Endothelial cell of umbilical vein (primary cell): ENCODE results near the gene HNRNPDL. TPM values are rescaled to one million over a fixed set of nuclear protein-coding genes. Genes with fewer than 3 reads are reported as not detected.

Source experiments
- BruUV-seq: library from RNA; stranded (reverse); fragments of 400-500 nt; replicated peaks from 2 replicates; lab custom pipeline; 2021; lab: Mats Ljungman, UMichigan
- CTCF ChIA-PET: fragments of 300-600, 350-600 bp; sonication (Branson Sonifier 250); formaldehyde crosslinking; loops from one replicate; lab custom pipeline; 2021; ENCODE audit warnings: antibody characterized with exemption, inconsistent platforms; lab: Charles Lee
- POLR2A ChIA-PET: fragments of 300-600, 350-600 bp; sonication (Branson Sonifier 250); formaldehyde crosslinking; loops from one replicate; lab custom pipeline; 2021; ENCODE audit warnings: antibody characterized with exemption, inconsistent platforms; lab: Charles Lee
- DNase-seq: peaks from one replicate; pipeline ENCODE4 v3.0.0-alpha.2; 2011; ENCODE audit warnings: low read depth, low spot score
- FAIRE-seq: peaks from 2 replicates; lab custom pipeline; 2011; peaks lifted over from hg19 to GRCh38; lab: Jason Lieb, UNC
- H2AFZ ChIP-seq: 2 replicates; pipeline ENCODE4 v1.6.0; 2012; ENCODE audit warnings: low read depth, low read length, control low read depth, inconsistent platforms
- H3K27ac ChIP-seq: 2 replicates; pipeline ENCODE4 v1.5.1; 2011; ENCODE audit warnings: low read depth, mild to moderate bottlenecking, control low read depth, low read length, moderate library complexity; ENCODE audit not compliant: insufficient read depth
- H3K27me3 ChIP-seq, 2 experiments: 2 replicates each; pipeline versions ENCODE4 v1.6.0 to v1.6.1; 2011; ENCODE audit warnings: low read length in 2 of 2, mixed read lengths in 1 of 2; ENCODE audit not compliant: control insufficient read depth in 2 of 2, insufficient read depth in 2 of 2
- H3K36me3 ChIP-seq, 2 experiments: 2 replicates in 1 of 2; 3 replicates in 1 of 2; pipeline ENCODE4 v1.5.1; 2011; ENCODE audit warnings: low read length in 2 of 2, mild to moderate bottlenecking in 1 of 2, moderate library complexity in 1 of 2; ENCODE audit not compliant: control insufficient read depth in 2 of 2, insufficient read depth in 2 of 2; ENCODE audit errors: extremely low read depth in 1 of 2
- H3K4me1 ChIP-seq: 3 replicates; pipeline ENCODE4 v1.5.1; 2011; ENCODE audit warnings: mild to moderate bottlenecking, low read length; ENCODE audit not compliant: control insufficient read depth, insufficient read depth; ENCODE audit errors: extremely low read depth
- H3K4me2 ChIP-seq: 2 replicates; pipeline ENCODE4 v1.6.1; 2011; ENCODE audit warnings: low read length, control low read depth, mixed read lengths; ENCODE audit not compliant: insufficient read depth
- H3K4me3 ChIP-seq, 3 experiments: fragments of 200-600 bp in 1 of 3; sonication (generic), shearing (Covaris generic) in 1 of 3; replicated peaks in 1 of 3; 2 replicates each; pipeline ENCODE4 v1.5.1; 2011 to 2016; ENCODE audit warnings: control low read depth in 3 of 3, low read length in 3 of 3, mild to moderate bottlenecking in 2 of 3, inconsistent platforms in 1 of 3, low read depth in 1 of 3, moderate library complexity in 1 of 3; ENCODE audit not compliant: insufficient read depth in 1 of 3
- H3K79me2 ChIP-seq: 2 replicates; pipeline ENCODE4 v1.6.0; 2012; ENCODE audit warnings: low read length, inconsistent platforms; ENCODE audit not compliant: control insufficient read depth, insufficient read depth
- H3K9ac ChIP-seq: replicated peaks from 2 replicates; pipeline ENCODE3; 2011; ENCODE audit warnings: low read length, control low read depth; ENCODE audit not compliant: insufficient read depth; ENCODE audit errors: extremely low read depth
- H3K9me1 ChIP-seq: replicated peaks from 3 replicates; pipeline ENCODE4 v1.6.0; 2011; ENCODE audit warnings: mild to moderate bottlenecking, low read length; ENCODE audit not compliant: control insufficient read depth, insufficient read depth; ENCODE audit errors: extremely low read depth
- H3K9me3 ChIP-seq: replicated peaks from 2 replicates; pipeline ENCODE4 v1.5.1; 2012; ENCODE audit warnings: low read length, inconsistent platforms; ENCODE audit not compliant: control insufficient read depth, insufficient read depth
- H4K20me1 ChIP-seq: replicated peaks from 2 replicates; pipeline ENCODE3; 2011; ENCODE audit warnings: mild to moderate bottlenecking, low read length; ENCODE audit not compliant: control insufficient read depth, insufficient read depth; ENCODE audit errors: extremely low read depth
- CTCF ChIP-seq, 2 donors: IDR thresholded peaks; 1 replicate in 1 of 2; 2 replicates in 1 of 2; pipeline ENCODE4 v1.5.1; 2011; ENCODE audit warnings: low read length in 2 of 2, mild to moderate bottlenecking in 2 of 2, moderate library complexity in 2 of 2, control low read depth in 1 of 2, inconsistent platforms in 1 of 2, low read depth in 1 of 2; ENCODE audit not compliant: insufficient read depth in 1 of 2; ENCODE audit errors: extremely low read depth in 1 of 2
- EZH2 ChIP-seq: IDR thresholded peaks from 2 replicates; pipeline ENCODE4 v1.6.1; 2012; ENCODE audit warnings: borderline replicate concordance, low read depth, mild to moderate bottlenecking, moderate library complexity, low read length, inconsistent platforms; ENCODE audit not compliant: severe bottlenecking
- FOS ChIP-seq: IDR thresholded peaks from 2 replicates; pipeline ENCODE4 v1.6.1; 2011; ENCODE audit warnings: mild to moderate bottlenecking, low read length, moderate library complexity, borderline replicate concordance; ENCODE audit not compliant: insufficient read depth
- GATA2 ChIP-seq: IDR thresholded peaks from 2 replicates; pipeline ENCODE4 v1.7.0; 2011; ENCODE audit warnings: low read depth, mild to moderate bottlenecking, moderate library complexity, mixed read lengths, low read length; ENCODE audit not compliant: insufficient read length, insufficient read depth
- JUN ChIP-seq: IDR thresholded peaks from 2 replicates; pipeline ENCODE4 v1.6.1; 2011; ENCODE audit warnings: borderline replicate concordance, low read depth; ENCODE audit not compliant: insufficient read length, insufficient read depth
- MAX ChIP-seq: IDR thresholded peaks from 2 replicates; pipeline ENCODE4 v1.6.1; 2011; ENCODE audit not compliant: insufficient read depth, insufficient read length
- MYC ChIP-seq: IDR thresholded peaks from one replicate; pipeline ENCODE4 v1.6.1; 2011; ENCODE audit warnings: mild to moderate bottlenecking, low read depth, low read length
- POLR2A ChIP-seq: IDR thresholded peaks from 2 replicates; pipeline ENCODE4 v1.6.1; 2012; ENCODE audit warnings: low read depth, mild to moderate bottlenecking, control low read depth, low read length
- POLR2AphosphoS5 ChIP-seq: IDR thresholded peaks from 2 replicates; pipeline ENCODE4 v1.6.1; 2012; ENCODE audit warnings: low read depth, mild to moderate bottlenecking, control low read depth, low read length, moderate library complexity; ENCODE audit not compliant: insufficient read depth
- dilution Hi-C: fragments of 300-500 bp; cut with MboI; formaldehyde crosslinking; loops from one replicate; pipeline ENCODE4 v1.15.0; 2019; ENCODE audit warnings: low sequenced_read_pairs; ENCODE audit not compliant: extremely low pct_ligation_motif_present
- intact Hi-C: fragments of 100-400 bp; cut with micrococcal nuclease; formaldehyde crosslinking; loops from one replicate; pipeline ENCODE4 v1.10.0; 2022
- polyA plus RNA-seq, 4 experiments: library from polyadenylated mRNA; depleted of rRNA in 3 of 4; stranded (reverse) in 3 of 4; unstranded in 1 of 4; fragments of >200 nt; gene quantifications; 2 replicates each; pipeline versions ENCODE4 v1.2.1 to v1.2.3, GENCODE V29; 2011 to 2012; ENCODE audit warnings: missing spikeins in 1 of 4
- total RNA-seq: library from RNA; stranded (reverse); gene quantifications from 2 replicates; pipeline ENCODE4 v1.2.3, GENCODE V29; 2021

HNRNPDL gene
- total and polyA plus RNA-seq, 2 donors (not counting 3 experiments of a cell fraction or from before 2014, with no cell fraction given), result 160 to 292 TPM

- BruUV-seq, result no TSS peak
These were observed 502 bp downstream of the HNRNPDL start for GRCh38 chr4:82429728-82430192.

GRCh38 chr4:82428969-82429727, 1.1 kb downstream of the HNRNPDL start:
- BruUV-seq, result no TSS peak
- ChIA-PET POLR2A (interaction anchor here (0.6 to 2.2 kb wide), 11 partner anchors 8 to 900 kb away, joined by 3 to 16 read pairs (median 4); partner anchors contain the start of genes COPS4, HNRNPD and THAP9), CTCF (interaction anchor here (0.7 to 2.6 kb wide), 14 partner anchors 10 to 144 kb away, joined by 3 to 16 read pairs (median 5); partner anchors contain the start of gene HNRNPD)
- peak overlapping the region; percentile 100 for H3K9ac ChIP-seq
- FAIRE-seq (peak; percentile 38), DNase-seq (peak; percentile 95)
- peak overlapping the region; percentile 99 for H3K27ac ChIP-seq
- peaks cover 36% of the 10 kb centered on the region for H4K20me1 ChIP-seq
- TF ChIP-seq CTCF (IDR thresholded peaks at IDR 0.05; ENCODE audit: extremely low read depth in 1 of 2, insufficient read depth in 1 of 2, low read depth in 1 of 2, low read length in 2 of 2), result peak; percentile 80 to 99
- peak; percentile 92 for TF ChIP-seq POLR2AphosphoS5
- TF ChIP-seq EZH2, result no peak
- TF ChIP-seq MAX, result no peak
- no peak for TF ChIP-seq FOS
- peak; percentile 60 for TF ChIP-seq POLR2A
- TF ChIP-seq MYC, result no peak
- no peak for TF ChIP-seq JUN
- no peak for TF ChIP-seq GATA2
- peak overlapping the region; percentile 77 for H2AFZ ChIP-seq
- peaks cover 10 to 36% of the 10 kb centered on the region in 2 experiments for H3K36me3 ChIP-seq
- H3K9me3 ChIP-seq, result no peaks in the 10 kb centered on the region
- dilution Hi-C loops (no loop called here), intact Hi-C loops (loop anchor here (1.0 kb wide), 1 partner anchor 55 kb away; no protein-coding TSS in a partner anchor)
- no peaks in the 10 kb centered on the region for H3K9me1 ChIP-seq
- no peaks in the 10 kb centered on the region for H3K27me3 ChIP-seq
- H3K4me2 ChIP-seq, result peak overlapping the region; percentile 85
- H3K4me3 ChIP-seq, result peak overlapping the region; percentile 89 to 100 (median 98)
- peaks cover 78% of the 10 kb centered on the region for H3K79me2 ChIP-seq
- peaks cover 31% of the 10 kb centered on the region for H3K4me1 ChIP-seq

More at GRCh38 chr4:82429728-82430192, 502 bp downstream of the HNRNPDL start:
- no peaks in the 10 kb centered on the region for H3K9me1 ChIP-seq
- H3K4me2 ChIP-seq, result peak overlapping the region; percentile 85
- DNase-seq (no peak), FAIRE-seq (no peak)
- peak; percentile 19 for TF ChIP-seq FOS
- peak; percentile 70 for TF ChIP-seq POLR2A
- no peak for TF ChIP-seq GATA2
- H3K27ac ChIP-seq, result peak overlapping the region; percentile 99
- no peaks in the 10 kb centered on the region for H3K9me3 ChIP-seq
- dilution Hi-C loops, result no loop called here
- peaks cover 29% of the 10 kb centered on the region for H3K4me1 ChIP-seq
- peaks cover 83% of the 10 kb centered on the region for H3K79me2 ChIP-seq
- H3K36me3 ChIP-seq, result peaks cover 7 to 30% of the 10 kb centered on the region in 2 experiments
- ChIA-PET POLR2A (interaction anchor here (0.6 to 2.2 kb wide), 11 partner anchors 8 to 899 kb away, joined by 3 to 16 read pairs (median 4); partner anchors contain the start of genes COPS4, HNRNPD and THAP9), CTCF (interaction anchor here (0.7 to 2.6 kb wide), 12 partner anchors 9 to 145 kb away, joined by 3 to 16 read pairs (median 5); partner anchors contain the start of gene HNRNPD)
- H2AFZ ChIP-seq, result peak overlapping the region; percentile 77
- H4K20me1 ChIP-seq, result peaks cover 33% of the 10 kb centered on the region
- H3K27me3 ChIP-seq, result no peaks in the 10 kb centered on the region
- H3K4me3 ChIP-seq, result peak overlapping the region; percentile 88 to 100 (median 98)
- H3K9ac ChIP-seq, result peak overlapping the region; percentile 100
- intact Hi-C loops, result loop anchor here (1.0 to 5.0 kb wide), 3 partner anchors 55 to 855 kb away; partner anchors contain the start of genes COQ2 and LIN54
